Thyroid gland (tissue), 4 donors: ENCODE data around the gene ZFP42. TPM values are rescaled to one million over a fixed set of nuclear protein-coding genes. Genes with fewer than 3 reads are reported as not detected.

ENCODE experiments used
- DNase-seq, 2 donors: peaks; one replicate each; pipeline ENCODE4 v3.0.0-alpha.2; 2019
- H3K27ac ChIP-seq, 3 donors: fragments of 200-600 bp; sonication (generic); 1 replicate in 2 of 3; 2 replicates in 1 of 3; pipeline ENCODE4 v1.5.1; 2016 to 2019; ENCODE audit warnings: mild to moderate bottlenecking in 1 of 3, moderate library complexity in 1 of 3
- H3K27me3 ChIP-seq: fragments of 200-600 bp; sonication (generic); one replicate; pipeline ENCODE4 v1.5.1; 2019
- H3K36me3 ChIP-seq, 2 donors: fragments of 200-600 bp; sonication (generic); one replicate each; pipeline ENCODE4 v1.5.1; 2016 to 2019
- H3K4me1 ChIP-seq, 2 donors: fragments of 200-600 bp; sonication (generic); one replicate each; pipeline ENCODE4 v1.5.1; 2017 to 2019
- H3K4me3 ChIP-seq, 3 donors: fragments of 200-600 bp; sonication (generic); replicated peaks in 1 of 3; 1 replicate in 2 of 3; 2 replicates in 1 of 3; pipeline ENCODE4 v1.5.1; 2016; ENCODE audit warnings: mild to moderate bottlenecking in 1 of 3
- H3K9me3 ChIP-seq: fragments of 200-600 bp; sonication (generic); one replicate; pipeline ENCODE4 v1.5.1; 2017
- POLR2A ChIP-seq, 2 donors: fragments of 450-650 bp; IDR thresholded peaks; one replicate each; pipeline ENCODE4 v1.6.1; 2017; ENCODE audit warnings: antibody characterized with exemption in 2 of 2, mild to moderate bottlenecking in 2 of 2, moderate library complexity in 1 of 2
- WGBS, 2 donors: methylation state at CpG; one replicate each; pipeline ENCODE4 v1.1.5; 2017; 5-methylcytosine and 5-hydroxymethylcytosine counted together
- intact Hi-C: fragments of 100-400 bp; cut with DNase I; formaldehyde crosslinking; loops from one replicate; pipeline ENCODE4 v1.15.1; 2023
- total RNA-seq, 4 donors: library from RNA; depleted of rRNA; stranded (reverse); fragments of >200 nt; gene quantifications; one replicate each; pipeline ENCODE4 v1.2.3, GENCODE V29; 2016
- TF ChIP-seq, protein P1 (sequence below), 6 experiments: fragments of 200-600 bp in 3 of 6; fragments of 450-650 bp in 3 of 6; sonication (generic) in 3 of 6; IDR thresholded peaks; one replicate each; pipeline ENCODE4 v1.5.1; 2016 to 2019; ENCODE audit warnings: antibody characterized with exemption in 6 of 6, mild to moderate bottlenecking in 2 of 6, inconsistent platforms in 1 of 6, moderate library complexity in 1 of 6

Gene ZFP42
- not detected for total RNA-seq

GRCh38 chr4:187995322-187996207 is at the start of gene ZFP42:
ZFP42 (plus strand) TSS chr4:187995771; CDS start chr4:188002808, 7,037 bp downstream.
- no peaks in the 10 kb centered on the region for H3K36me3 ChIP-seq
- no peaks in the 10 kb centered on the region for H3K9me3 ChIP-seq
- no peak within 1 kb of the TSS for H3K4me3 ChIP-seq
- H3K4me1 ChIP-seq = no peaks in the 10 kb centered on the region
- no peak within 1 kb of the TSS for H3K27ac ChIP-seq
- WGBS, 2 donors = 16 to 18% methylated on average over 30 to 33 of the region's 58 CpGs
- intact Hi-C loops = no loop called here
- no peak for TF ChIP-seq POLR2A (IDR thresholded peaks at IDR 0.05)
- H3K27me3 ChIP-seq = no peaks in the 10 kb centered on the region
- no peak for DNase-seq

DNA sequence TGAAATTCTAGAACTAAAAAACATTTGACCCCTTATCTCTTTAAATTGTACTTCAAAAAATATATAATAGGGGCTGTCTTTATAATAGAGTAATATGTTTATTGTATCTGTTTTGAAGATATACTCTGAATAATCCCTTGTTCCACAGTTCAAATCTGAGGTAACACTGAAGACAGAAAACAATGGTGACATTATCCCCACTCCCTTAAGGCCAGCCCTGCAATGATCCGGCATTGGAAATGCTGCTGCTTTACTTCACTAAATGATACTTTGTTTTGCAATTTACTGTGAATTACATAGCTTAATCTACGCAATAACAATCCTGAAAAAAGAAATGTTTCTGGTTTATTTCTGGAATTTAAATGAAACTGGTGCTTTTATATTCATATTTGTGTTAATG is 34.4 kb upstream of the ZFP42 start:
- TF ChIP-seq POLR2A (IDR thresholded peaks at IDR 0.05) = no peak
- TF ChIP-seq, protein P1, sequence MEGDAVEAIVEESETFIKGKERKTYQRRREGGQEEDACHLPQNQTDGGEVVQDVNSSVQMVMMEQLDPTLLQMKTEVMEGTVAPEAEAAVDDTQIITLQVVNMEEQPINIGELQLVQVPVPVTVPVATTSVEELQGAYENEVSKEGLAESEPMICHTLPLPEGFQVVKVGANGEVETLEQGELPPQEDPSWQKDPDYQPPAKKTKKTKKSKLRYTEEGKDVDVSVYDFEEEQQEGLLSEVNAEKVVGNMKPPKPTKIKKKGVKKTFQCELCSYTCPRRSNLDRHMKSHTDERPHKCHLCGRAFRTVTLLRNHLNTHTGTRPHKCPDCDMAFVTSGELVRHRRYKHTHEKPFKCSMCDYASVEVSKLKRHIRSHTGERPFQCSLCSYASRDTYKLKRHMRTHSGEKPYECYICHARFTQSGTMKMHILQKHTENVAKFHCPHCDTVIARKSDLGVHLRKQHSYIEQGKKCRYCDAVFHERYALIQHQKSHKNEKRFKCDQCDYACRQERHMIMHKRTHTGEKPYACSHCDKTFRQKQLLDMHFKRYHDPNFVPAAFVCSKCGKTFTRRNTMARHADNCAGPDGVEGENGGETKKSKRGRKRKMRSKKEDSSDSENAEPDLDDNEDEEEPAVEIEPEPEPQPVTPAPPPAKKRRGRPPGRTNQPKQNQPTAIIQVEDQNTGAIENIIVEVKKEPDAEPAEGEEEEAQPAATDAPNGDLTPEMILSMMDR (IDR thresholded peaks at IDR 0.05) = no peak
- H3K27me3 ChIP-seq = no peaks in the 10 kb centered on the region
- no peaks in the 10 kb centered on the region for H3K36me3 ChIP-seq
- no peak overlapping the region for H3K27ac ChIP-seq
- WGBS, 2 donors = 89 to 90% methylated on average over 2 of the region's 2 CpGs
- no peak for DNase-seq
- H3K4me3 ChIP-seq = no peak overlapping the region
- intact Hi-C loops = no loop called here
- H3K4me1 ChIP-seq = no peaks in the 10 kb centered on the region
- no peaks in the 10 kb centered on the region for H3K9me3 ChIP-seq

GRCh38 chr4:187961961-187962360 is 33.6 kb upstream of the ZFP42 start:
- TF ChIP-seq, protein P1 (IDR thresholded peaks at IDR 0.05) = no peak
- TF ChIP-seq POLR2A (IDR thresholded peaks at IDR 0.05) = no peak
- WGBS, 2 donors = 80 to 81% methylated on average over 2 of the region's 2 CpGs
- no peak for DNase-seq

DNA sequence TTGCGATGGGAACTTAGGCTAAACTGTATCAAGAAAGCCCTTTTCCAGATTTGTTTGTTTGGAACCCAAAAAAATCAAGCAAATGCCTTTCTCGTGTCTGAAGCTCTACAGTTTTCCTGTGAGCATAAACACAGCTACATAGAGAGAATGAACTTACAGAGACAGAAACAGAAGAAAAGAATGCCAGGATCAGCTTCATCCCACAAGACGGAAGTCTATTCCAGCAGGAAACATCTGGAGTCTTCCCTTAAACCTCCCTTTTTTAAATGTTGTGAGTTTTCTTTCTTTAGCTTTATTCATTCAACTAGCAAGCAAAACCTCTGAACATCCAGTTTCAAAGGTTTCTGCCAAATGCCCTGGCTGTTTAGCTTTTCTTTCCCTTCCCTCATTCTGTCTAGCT is 32.6 kb upstream of the ZFP42 start:
- DNase-seq = no peak
- intact Hi-C loops = no loop called here
- Histone ChIP-seq H3K27me3 (no peaks in the 10 kb centered on the region), H3K36me3 (no peaks in the 10 kb centered on the region), H3K9me3 (no peaks in the 10 kb centered on the region), H3K4me3 (no peak overlapping the region), H3K27ac (no peak overlapping the region), H3K4me1 (no peaks in the 10 kb centered on the region)
- 28 to 33% methylated on average over 3 of the region's 3 CpGs for WGBS, 2 donors
- TF ChIP-seq POLR2A (IDR thresholded peaks at IDR 0.05) = no peak
- TF ChIP-seq, protein P1 (IDR thresholded peaks at IDR 0.05) = no peak

More at GRCh38 chr4:187961961-187962360, 33.6 kb upstream of the ZFP42 start:
- Histone ChIP-seq H3K27me3 (no peaks in the 10 kb centered on the region), H3K36me3 (no peaks in the 10 kb centered on the region), H3K4me1 (no peaks in the 10 kb centered on the region), H3K27ac (no peak overlapping the region), H3K9me3 (no peaks in the 10 kb centered on the region), H3K4me3 (no peak overlapping the region)
- intact Hi-C loops = no loop called here

GRCh38 chr4:187965726-187966125 is 29.8 kb upstream of the ZFP42 start:
- Histone ChIP-seq H3K9me3 (no peaks in the 10 kb centered on the region), H3K4me3 (no peak overlapping the region), H3K4me1 (no peaks in the 10 kb centered on the region), H3K36me3 (no peaks in the 10 kb centered on the region), H3K27ac (no peak overlapping the region), H3K27me3 (no peaks in the 10 kb centered on the region)
- no peak for DNase-seq
- TF ChIP-seq POLR2A (IDR thresholded peaks at IDR 0.05) = no peak
- TF ChIP-seq, protein P1 (IDR thresholded peaks at IDR 0.05) = no peak
- WGBS, 2 donors = 90 to 95% methylated on average over 8 of the region's 8 CpGs
- intact Hi-C loops = no loop called here
